OCI-M2 (cell line): ENCODE results near the gene MSH6.
"Not testable (repeated sequence)": the region's sequence is repeated elsewhere in the genome, so short reads cannot be mapped to it uniquely, and the experiment has no call there.

Source experiments
- DNase-seq: peaks from one replicate; lab custom pipeline; 2025; ENCODE audit not compliant: unreplicated experiment; lab: John Stamatoyannopoulos, UW

Gene MSH6

GRCh38 chr2:47838249-47838648 is 55.3 kb downstream of the MSH6 start:
- DNase-seq = no peak

DNA sequence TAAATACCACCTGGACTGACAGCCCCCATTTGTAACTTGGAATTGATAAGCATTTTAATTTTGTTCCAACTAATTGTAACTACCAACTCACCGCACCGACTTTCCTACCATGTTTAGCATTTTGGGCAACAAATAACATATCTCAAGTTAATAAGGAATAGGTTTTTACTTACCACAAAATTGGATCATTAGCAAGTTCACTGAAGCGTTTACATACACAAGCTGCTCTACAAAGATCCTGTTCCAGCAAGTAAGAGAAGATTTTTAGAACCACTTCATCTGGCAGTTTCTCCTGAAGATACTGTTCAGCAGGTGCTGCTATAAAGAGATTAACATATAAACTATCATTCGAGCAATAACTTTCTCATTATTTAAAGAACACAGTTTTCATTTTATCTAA is 55.7 kb downstream of the MSH6 start:
- no peak for DNase-seq

GRCh38 chr2:47842846-47843245 is 59.9 kb downstream of the MSH6 start:
- no peak for DNase-seq

GRCh38 chr2:47843407-47843806 is 60.5 kb downstream of the MSH6 start:
- DNase-seq = no peak

GRCh38 chr2:47844162-47844561 is 61.2 kb downstream of the MSH6 start:
- no peak for DNase-seq

DNA sequence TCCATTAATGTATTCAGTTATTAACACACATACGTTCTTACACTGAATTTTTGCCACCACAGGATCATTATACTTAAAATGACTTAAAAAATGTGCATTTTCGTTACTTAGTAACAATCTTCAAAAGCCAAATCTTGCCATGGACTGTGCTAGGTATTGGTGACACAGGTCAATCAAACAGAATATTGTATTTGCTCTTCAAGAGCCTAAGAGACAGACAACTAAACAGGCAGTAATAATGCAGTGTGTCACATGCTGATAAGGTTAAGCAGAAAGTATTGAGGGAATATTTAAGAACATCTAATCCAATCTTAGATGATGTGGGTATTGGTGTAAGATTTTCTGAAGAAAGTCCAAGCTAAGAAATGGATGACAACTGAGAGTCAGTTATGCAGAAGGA is 66.4 kb downstream of the MSH6 start:
- DNase-seq = no peak

- no peak for DNase-seq
Measured at GRCh38 chr2:47850198-47850597, 67.3 kb downstream of the MSH6 start.

DNA sequence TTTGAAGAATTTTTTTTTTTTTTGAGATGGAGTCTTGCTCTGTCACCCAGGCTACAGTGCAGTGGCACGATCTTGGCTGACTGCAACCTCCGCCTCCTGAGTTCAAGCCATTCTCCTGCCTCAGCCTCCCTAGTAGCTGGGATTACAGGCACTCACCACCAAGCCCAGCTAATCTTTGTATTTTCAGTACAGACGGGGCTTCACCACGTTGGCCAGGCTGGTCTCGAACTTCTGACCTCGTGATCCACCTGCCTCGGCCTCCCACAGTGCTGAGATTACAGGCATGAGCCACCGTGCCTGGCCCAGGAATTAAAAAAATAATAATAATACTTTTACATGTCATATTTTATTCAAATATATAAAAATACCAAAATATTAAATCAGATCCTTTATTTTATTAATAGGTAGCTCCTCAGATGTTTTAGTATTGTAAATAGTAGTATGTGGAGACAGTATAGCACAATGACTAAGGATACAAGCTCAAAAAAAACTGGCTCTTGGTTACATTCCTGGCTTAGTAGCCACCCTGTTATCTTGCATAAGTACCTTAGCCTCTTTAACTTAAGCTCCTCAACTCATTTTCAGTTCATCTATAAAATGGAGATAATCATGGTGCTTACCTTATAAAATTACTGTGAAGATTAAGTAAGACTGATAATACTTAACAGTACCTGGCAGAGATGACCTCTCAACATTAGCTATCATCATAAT is 70.3 kb downstream of the MSH6 start:
- not testable (repeated sequence) for DNase-seq
